ENCODE measurements around the gene TAX1BP3. TPM values are rescaled to one million over a fixed set of nuclear protein-coding genes. Genes with fewer than 3 reads are reported as not detected.
A peak's percentile ranks its signal among the peaks of the same experiment; 100 is the strongest.

The TAX1BP3 gene
- total and polyA plus RNA-seq, 2 of the 13 experiments (the other 11 are each of a cell fraction or from before 2014, with no cell fraction given), result 16.7 to 45.1 TPM

DNA sequence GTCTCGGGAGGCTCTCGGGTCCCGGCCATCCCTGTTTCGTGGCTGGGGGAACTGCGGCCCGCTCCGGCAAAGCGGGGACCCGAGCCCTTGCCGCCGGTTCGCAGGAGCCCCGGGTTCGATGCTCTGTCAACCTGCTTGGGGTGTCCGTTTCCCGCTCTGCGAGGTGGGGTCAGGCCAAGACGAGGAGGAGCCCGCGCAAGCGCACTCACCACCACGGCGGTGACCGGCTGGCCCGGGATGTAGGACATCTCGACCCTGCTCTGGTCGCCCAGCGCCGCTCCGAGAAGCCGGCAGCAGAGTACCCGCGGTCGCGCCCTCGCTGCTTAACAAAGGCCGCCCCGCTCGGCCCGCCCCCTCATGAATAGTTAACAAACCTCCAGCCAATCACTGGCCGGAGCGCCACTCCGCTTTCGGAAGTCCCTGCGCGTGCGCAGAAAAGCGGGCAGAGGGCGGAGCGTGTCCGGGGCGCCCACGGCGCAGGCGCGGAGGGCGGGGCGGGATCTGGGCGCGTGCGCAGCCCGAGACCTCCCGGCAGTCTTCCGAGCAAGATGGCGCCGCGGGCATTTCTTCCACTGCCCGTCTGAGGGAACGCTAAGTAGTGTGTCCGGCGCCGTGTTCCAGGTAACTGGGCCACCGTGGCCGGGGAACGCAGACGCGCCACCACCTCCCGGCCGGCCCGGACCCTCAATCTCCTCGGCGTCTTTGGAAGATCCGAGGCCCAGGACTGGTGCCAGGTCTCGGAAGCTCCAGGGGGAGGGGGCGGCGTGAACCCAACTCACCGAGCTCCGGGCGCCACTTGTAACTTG, at the start of gene TAX1BP3, which contains the start of gene EMC6 (continued):
- TF ChIP-seq, protein P1, sequence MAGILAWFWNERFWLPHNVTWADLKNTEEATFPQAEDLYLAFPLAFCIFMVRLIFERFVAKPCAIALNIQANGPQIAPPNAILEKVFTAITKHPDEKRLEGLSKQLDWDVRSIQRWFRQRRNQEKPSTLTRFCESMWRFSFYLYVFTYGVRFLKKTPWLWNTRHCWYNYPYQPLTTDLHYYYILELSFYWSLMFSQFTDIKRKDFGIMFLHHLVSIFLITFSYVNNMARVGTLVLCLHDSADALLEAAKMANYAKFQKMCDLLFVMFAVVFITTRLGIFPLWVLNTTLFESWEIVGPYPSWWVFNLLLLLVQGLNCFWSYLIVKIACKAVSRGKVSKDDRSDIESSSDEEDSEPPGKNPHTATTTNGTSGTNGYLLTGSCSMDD (CRISPR knock-in tag; IDR thresholded peaks at IDR 0.05), result 0 out of 2 replicates have a peak, but pooled peaks have one; percentile 13
- TF ChIP-seq ZFX (CRISPR knock-in tag; IDR thresholded peaks at IDR 0.05; ENCODE audit: low read depth) (peak; percentile 90), CENPT (CRISPR knock-in tag; IDR thresholded peaks at IDR 0.05; ENCODE audit: low read depth) (0 out of 2 replicates have a peak, but pooled peaks have one; percentile 27), ARID4A (CRISPR knock-in tag; IDR thresholded peaks at IDR 0.05; ENCODE audit: borderline replicate concordance) (peak; percentile 80), MEF2D (CRISPR knock-in tag; IDR thresholded peaks at IDR 0.05) (0 out of 2 replicates have a peak, but pooled peaks have one; percentile 3), E2F2 (CRISPR knock-in tag; IDR thresholded peaks at IDR 0.05; ENCODE audit: borderline replicate concordance) (peak; percentile 39; the same call in 1 of the 2 replicates), POGZ (CRISPR knock-in tag; IDR thresholded peaks at IDR 0.05) (no peak), ZNF605 (CRISPR knock-in tag; IDR thresholded peaks at IDR 0.05) (peak; percentile 71; the same call in 1 of the 2 replicates), KLF12 (CRISPR knock-in tag; IDR thresholded peaks at IDR 0.05; ENCODE audit: borderline replicate concordance) (peak; percentile 65; the same call in 1 of the 2 replicates), ZC3H4 (CRISPR knock-in tag; IDR thresholded peaks at IDR 0.05; ENCODE audit: borderline replicate concordance) (no peak), SRY (CRISPR knock-in tag; IDR thresholded peaks at IDR 0.05) (peak; percentile 84)
